GM21367 (cell line): Measurements from ENCODE around the gene SELENOP.
"Not testable (repeated sequence)": the region's sequence is repeated elsewhere in the genome, so short reads cannot be mapped to it uniquely, and the experiment has no call there.

ENCODE experiments used
- ATAC-seq: cut with Tn5 transposase; IDR thresholded peaks from one replicate; pipeline ENCODE4 v1.9.1; 2021; ENCODE audit not compliant: unreplicated experiment

The SELENOP gene, protein sequence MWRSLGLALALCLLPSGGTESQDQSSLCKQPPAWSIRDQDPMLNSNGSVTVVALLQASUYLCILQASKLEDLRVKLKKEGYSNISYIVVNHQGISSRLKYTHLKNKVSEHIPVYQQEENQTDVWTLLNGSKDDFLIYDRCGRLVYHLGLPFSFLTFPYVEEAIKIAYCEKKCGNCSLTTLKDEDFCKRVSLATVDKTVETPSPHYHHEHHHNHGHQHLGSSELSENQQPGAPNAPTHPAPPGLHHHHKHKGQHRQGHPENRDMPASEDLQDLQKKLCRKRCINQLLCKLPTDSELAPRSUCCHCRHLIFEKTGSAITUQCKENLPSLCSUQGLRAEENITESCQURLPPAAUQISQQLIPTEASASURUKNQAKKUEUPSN

DNA sequence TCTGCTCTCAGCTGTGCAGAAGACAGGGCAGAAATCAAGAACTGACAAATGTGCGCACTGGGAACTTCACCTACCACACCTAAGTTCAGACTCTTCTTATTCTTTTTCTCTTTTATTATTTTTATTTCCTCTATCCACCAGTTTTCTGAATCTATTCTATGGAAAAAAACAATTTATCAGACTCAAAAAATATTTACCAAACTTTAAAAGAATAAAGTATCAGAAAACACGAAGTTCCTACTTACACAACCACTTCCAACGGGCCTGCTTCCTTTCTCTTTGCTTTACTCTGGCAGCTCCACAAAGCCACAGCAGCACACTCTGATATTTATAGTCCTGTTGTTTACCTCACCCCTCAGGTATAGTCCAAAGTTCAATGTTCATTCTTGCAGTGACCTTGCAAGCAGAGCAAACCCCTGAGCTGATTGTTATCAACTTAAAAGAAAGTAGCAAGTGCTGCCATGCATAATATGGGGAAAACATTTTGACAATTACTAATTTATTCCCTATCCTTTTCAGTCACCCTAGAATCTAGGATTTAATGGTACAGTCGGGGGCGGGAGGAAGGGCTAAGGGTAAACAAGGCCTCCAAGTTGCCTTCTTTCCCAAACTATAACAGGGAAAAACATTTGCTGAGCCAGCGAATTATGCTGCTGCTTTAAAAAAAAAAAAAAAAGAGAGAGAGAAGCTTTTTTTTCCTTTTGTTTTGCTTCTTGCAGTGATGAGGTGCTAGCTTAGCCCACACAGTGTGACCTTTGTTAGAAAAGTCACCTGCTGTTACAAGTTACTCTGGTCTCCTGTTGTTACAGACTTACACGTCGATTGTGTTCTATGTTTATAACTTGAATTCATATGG lies at the start of gene SELENOP:
Gene SELENOP, minus strand, starts transcription at position 302 of the 856 bp plus-strand sequence. CDS start 3,539 bp downstream, outside the sequence.
- no peak for ATAC-seq

DNA sequence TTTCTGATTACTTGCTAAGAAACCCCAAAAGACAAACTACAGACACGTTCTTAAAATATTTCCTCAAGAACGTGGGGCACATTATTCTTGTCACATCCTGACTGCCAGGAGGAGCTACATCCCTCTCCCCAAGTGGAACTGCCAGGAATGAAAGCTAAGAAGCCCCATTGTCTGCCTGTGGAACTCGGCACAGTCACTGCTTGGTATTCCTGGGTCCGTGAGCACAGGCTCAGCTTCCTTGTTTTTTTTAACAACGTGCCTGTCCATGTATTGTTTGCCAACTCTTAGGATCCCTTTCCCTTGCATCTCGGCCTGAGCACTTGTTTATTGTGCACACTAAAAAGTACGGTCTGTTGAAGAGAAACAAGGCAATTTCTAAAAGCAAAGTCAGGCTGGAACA lies 47.0 kb upstream of the SELENOP start:
- no peak for ATAC-seq

DNA sequence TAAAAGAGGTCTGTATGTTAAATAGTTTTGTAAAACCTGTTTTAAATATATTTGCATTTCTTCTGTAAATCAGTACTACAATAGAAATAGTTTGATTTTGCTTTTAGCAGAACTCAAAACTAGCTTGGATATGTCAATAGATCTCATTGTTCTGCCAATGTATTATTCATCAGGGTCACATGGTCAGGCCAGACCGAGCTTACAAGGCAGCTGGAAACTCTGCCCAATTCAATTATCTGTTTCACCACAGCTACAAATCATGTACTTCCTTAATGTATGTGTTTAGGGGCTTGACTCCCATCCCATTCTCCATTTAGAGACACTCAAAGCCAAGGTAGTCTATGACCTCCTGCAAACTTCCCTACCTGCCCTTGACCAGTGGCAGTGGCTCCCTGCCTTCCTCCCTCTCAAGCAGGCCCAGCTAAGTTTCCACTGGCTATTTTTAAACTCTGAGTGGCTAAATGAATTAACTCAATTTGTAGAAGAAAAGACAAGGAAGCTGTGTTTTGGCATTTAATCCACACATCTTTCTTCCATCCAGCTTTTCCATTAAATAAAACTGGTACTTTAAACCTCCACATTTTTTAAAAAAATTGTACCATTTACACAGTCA lies 46.4 kb upstream of the SELENOP start:
- no peak for ATAC-seq

DNA sequence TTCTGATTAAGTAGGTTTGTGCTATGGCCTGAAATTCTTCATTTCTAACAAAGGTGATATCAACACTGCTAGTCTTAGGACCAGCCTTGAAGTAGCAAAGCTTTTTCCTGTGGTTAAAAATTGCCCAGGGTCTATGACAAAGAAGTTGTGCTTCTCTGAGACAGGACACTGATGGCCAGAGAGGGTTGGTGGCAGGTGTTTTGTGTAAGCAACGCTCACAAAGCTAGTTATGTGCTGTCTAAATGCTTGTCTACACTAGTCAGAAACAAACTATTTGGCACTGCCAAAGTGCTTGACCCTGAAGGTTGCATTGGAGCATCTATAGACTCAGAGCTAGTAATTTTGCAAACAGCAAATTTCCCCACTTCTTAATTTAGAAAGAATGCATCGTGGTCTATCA lies 44.1 kb upstream of the SELENOP start:
- no peak for ATAC-seq

DNA sequence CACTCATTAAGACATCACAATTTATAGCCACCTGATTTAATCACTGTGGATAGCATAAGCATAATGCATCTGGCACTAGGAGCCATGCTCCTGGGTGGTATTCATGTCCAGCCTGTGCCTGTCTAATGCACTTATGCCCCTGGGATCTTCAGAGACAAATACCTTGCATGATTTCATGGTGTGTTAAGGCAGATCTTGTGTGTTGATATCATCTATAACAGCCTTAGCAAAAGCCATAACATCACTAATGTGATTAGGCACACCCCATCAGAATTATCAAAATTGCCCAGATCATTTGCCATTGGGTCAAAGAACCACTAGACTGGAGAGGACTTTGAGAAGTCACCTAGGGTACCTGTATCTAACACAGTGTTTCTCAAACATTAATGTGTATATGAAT lies 43.7 kb upstream of the SELENOP start:
- no peak for ATAC-seq

DNA sequence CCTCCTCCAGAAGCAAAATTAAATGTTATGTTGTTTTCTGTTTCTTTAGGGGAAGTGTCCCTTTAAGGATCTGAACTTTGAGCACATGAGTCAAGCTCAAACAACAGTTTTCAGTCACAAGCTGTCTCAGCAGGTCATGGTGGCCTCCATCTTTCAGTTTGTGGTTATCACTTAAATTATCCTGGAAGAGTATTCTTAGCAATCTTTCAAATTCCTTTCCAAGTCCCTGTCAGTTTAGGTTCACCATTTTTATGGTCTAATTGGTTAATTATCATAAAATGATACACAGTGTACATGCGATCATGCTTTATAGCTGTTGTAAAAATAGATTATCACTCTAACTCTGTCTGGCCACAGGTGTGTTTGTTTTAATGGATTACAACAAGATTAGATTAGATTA lies 43.1 kb upstream of the SELENOP start:
- ATAC-seq = no peak

DNA sequence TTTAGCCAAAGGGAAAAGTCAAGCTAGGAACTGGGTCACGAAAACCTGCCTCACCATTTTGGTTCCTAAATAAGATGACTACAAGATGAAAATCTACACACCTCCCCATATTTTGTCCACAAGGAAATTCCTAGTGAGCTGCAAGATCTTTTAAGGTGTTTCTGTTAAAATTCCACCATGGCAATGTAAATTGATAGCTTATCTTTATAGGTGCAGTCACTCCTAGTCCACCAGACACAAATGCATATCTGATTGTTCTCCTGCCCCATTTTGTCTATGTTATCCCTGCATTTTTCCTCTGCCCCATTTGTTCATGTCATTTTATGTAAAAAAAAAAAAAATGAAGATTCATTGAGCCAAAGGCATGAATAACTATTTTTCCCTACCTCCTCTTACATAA lies 41.1 kb upstream of the SELENOP start:
- ATAC-seq = no peak

DNA sequence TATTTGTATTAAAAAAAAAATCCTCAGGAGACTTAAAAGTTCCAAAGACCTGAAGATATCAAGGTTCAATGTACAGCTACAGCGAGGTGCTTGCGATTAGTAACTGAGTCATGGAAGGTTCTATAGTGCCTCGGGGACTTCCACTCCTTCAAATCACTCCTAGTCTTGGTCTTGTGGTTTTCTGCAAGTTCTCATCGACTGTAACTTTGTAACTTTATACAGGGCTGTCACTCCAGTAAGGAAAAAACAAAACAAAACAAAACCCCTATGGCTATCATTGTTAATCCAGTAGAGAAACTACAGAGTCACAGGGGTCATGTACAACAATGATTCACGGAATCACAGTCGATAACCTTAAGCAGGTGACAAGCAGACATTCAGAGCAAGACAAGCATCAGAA lies 39.8 kb upstream of the SELENOP start:
- ATAC-seq = no peak

DNA sequence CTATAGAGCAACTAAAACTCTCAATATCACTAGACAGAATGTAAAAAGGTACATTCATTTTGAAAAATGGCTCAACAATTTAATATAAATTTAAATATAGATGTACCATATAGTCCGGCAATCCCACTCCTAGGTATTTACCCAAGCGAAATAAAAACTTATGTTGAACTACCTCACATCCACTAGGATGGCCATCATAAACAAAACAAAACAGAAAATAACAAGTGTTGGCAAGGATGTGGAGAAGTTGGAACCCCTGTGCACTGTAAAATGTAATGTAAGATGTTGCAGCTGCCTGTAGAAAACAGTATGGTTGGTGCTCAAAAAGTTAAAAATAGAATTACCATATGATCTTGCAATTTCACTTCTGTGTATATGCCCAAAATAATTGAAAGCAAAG lies 36.9 kb upstream of the SELENOP start:
- ATAC-seq = no peak

DNA sequence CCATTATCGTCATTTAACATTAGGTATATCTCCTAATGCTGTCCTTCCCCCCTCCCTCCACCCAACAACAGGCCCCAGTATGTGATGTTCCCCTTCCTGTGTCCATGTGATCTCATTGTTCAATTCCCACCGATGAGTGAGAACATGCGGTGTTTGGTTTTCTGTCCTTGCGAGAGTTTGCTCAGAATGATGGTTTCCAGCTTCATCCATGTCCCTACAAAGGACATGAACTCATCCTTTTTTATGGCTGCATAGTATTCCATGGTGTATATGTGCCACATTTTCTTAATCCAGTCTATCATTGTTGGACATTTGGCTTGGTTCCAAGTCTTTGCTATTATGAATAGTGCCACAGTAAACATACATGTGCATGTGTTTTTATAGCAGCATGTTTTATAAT lies 32.7 kb upstream of the SELENOP start:
- not testable (repeated sequence) for ATAC-seq

DNA sequence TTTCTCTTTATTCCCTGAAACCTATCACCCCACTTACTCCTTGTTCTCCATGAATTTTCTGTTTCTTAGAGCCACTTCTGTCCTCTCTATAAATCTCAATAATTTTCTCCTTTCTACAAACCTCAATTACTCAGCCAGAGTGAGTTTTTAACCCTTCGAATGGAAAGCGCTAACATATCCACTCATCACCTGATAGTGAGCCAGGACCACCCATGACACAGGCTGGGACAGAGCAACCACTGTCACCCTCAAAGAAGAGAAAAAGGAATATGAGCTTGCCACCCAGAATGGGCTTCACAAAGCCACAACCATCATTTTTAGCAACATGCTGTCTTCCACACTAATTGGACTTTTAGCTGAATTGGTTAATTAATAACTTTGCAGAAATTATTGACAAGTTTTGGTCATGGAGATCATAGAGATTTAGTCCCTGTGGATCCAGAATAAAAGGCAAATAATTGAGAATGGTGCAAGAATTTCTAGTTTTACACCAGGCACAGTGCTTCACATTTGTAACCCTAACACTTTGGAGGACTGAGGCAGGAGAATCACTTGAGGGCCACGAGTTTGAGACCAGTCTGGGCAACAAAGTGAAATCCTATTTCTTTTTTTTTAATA lies 32.1 kb upstream of the SELENOP start:
- ATAC-seq = no peak

DNA sequence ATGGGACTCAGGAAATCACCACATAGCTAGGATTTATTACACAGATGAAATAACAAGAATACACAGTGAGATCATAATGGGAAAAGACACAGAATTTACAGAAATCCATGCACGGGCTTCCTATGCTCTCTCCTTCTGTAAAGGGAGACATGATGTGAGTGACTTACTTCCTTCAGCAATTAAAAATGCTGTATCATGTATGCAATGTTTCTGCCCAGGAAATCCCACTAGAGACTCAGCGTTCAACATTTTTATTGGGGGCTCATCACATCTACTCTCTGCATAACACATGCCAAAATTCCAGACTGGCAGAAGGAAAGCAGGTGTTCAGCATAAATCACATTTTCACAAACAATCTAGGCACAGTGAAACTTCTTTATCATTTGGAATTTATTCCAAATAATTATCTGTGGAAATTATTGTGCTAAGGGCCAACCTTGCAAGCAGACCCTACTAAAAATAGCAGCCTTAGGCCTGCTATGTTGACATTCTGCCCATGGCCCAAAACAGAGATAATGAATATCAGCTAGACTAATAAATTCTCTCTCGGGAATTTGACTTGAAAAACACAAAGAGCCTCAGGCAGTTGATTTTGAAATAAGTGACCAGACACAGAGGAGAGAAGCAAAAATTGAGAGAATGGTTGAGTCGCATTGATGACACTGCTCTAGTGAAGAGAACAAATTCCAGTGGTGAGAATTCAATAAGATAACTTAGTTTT lies 31.4 kb upstream of the SELENOP start:
- ATAC-seq = no peak

DNA sequence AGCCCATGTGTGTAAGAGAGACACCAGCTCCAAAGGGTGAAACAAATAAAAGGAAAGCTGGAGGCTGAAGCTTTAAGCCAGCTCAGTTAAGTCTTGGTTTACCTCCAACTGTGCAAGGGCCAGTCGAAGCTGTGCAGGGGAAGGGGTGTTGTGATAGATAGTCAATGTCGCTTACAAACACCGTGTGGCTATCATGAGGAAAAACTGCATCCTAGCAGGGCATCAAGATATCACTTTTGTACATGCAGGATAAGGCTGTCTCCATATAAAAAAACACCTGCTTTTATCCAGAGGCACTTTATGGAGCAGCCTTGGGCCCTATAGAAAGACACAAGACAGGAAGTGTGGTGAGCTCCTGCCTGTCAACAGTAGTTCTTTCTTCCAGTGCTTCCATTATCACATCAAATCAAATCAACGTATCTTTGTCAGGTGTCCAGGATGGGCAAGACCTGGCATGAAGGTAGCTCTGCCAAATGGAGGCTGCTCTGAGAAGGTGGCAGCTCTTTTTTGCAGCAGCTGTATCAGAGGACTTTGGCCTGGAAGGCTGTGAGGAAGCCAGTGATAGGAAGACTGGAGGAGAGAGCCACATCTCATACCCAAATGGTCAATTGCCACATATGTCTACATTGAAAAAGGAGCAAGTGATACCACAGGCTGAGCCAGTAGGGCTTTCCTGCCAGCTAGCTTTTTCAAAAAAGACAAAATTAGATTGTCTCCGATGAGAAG lies 29.3 kb upstream of the SELENOP start:
- ATAC-seq = no peak

DNA sequence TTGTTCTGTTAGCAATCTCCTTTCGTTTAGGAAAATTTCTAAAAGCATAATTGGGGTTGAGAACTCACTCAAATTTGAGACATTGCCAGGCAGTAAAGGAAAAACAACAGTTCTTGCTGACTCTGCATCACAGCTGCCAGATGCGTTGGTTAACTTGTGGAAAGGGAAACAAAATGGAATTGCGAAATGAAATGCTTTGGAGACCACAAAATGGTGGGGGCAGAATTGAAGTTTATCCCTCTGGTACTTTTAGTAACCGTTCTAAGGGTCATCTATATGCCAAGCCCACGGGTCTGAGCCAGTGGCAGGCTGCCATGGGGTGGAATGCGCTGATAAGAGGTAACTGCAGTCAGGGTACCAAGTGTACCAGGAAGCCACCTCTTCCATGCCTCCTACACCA lies 28.6 kb upstream of the SELENOP start:
- ATAC-seq = no peak

DNA sequence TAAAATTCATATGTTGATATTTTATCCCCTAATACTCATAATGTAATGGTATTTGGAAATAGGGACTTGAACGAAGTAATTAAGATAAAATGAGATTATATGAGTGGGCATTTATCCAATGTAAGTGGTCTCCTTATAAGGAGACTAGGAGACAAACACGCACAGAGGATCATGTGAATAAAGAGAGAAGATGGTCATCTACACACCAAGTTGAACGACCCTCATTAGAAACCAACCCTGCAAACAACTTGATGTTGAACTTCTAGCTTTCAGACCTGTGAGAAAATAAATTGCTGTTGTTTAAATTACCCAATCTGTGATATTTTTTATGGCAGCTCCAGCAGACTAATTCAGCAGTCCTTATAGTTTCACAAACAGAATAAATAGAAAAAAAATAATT lies 27.5 kb upstream of the SELENOP start:
- ATAC-seq = no peak

DNA sequence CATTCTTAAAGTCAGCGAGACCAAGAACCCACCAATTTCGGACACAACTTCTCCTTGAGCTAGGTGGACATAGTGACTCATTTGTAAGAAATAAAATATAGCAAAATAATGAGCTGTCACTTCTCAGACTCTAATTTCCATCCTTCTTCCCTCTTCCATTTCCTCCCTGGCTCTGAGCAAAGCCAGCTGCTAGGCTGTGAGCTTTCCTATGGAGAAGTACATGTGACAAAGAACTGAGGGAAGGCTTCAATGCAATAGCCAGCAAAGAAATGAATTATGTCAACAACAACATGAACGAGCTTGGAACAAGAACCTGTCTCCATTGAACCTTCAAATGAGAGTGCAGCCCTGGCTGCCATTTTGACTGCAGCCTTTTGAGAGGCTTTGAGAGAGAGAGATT lies 25.9 kb upstream of the SELENOP start:
- ATAC-seq = no peak

DNA sequence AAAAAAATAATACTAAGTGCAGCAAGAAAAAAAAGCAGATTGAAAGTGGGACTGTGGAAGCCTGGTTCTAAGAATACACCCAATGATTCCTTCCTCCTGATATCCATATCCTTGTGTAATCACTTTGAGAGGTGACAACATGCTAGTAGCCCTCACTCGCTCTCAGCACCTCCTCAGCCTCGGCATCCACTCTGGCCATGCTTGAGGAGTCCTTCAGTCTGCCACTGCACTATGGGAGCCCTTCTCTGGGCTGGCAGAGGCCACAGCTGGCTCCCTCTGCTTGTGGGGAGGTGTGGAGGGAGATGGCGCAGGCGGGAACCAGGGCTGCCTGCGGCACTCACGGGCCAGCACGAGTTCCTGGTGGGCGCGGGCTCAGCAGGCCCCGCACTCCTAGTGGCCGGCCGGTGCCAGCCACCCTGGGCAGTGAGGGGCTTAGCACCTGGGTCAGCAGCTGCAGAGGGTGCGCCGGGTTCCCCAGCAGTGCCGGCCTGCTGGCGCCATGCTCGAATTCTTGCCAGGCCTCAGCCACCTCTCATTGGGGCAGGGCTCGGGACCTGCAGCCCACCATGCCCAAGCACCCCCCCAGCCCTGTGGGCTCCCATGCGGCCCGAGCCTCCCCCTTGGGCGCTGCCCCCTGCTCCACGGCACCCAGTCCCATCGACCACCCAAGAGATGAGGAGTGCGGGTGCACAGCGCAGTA lies 24.5 kb upstream of the SELENOP start:
- ATAC-seq = no peak

DNA sequence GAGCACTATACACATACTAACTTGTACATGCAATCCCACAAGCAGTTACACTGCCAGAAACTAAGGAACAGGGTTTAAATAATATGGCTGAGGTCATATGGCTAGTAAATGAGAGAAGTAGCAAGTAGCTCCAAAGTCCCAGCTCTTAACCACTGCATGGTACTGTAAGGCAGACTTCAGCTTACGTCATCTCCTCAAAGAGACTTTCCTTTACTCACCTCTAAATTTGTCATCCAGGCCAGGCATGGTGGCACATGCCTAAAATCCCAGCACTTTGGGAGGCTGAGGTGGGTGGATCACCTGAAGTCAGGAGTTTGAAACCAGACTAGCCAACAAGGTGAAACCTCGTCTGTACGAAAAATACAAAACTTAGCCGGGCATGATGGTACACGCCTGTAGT lies 20.4 kb upstream of the SELENOP start:
- no peak for ATAC-seq

DNA sequence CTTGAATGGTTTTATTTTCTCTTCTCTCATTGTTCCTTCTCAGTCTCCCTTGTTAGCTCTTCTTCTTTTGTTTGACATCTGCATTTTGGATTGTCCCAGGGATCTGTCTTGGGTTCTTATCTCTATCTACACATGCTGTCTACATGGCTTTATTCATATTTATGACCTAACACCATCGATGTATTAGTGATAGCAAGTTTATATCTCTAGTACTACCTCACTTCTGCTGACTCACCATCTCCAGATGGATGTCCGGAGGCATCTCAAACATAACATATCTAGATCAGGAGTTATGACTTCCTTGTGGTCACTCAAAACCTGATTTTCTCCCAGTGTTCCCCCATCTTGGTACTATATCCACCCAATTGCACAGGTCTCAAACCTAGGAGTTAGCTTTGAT lies 19.2 kb upstream of the SELENOP start:
- ATAC-seq = no peak

DNA sequence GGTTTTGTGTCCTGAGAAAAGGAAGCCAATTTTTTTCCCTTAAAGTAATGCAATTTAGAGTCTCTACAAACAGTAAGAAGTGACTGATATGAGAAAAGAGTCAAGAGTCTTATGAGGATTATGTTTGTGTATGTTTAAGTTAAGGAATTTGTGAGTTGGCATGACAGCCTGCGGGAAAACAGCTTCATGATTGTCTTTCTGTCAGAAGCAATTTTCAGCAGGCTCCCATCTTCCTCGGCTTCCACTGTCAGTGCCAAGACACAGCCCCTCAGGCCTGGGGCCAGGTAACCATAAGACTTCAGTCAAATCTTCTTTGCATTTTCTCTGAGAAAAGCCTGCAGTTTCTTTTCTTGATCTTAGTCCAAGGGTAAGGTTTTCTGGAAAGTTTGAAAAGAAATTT lies 17.0 kb upstream of the SELENOP start:
- no peak for ATAC-seq
